ENCODE measurements around the gene TRRAP. TPM values are rescaled to one million over a fixed set of nuclear protein-coding genes. Genes with fewer than 3 reads are reported as not detected.

Gene TRRAP
- total and polyA plus RNA-seq, 2 of the 8 experiments (the other 6 are each of a cell fraction or from before 2014, with no cell fraction given): 21.7 to 48.6 TPM

- TF ChIP-seq RAD21 (IDR thresholded peaks at IDR 0.05 in 1 of 2, conservative IDR thresholded peaks at IDR 0.05 in 1 of 2; ENCODE audit: low read depth in 2 of 2, low read length in 2 of 2) (no peak), TCF12 (IDR thresholded peaks at IDR 0.05; ENCODE audit: low read depth, low read length) (no peak), CTBP2 (IDR thresholded peaks at IDR 0.05; ENCODE audit: borderline replicate concordance, insufficient read depth, insufficient read length, low read length) (no peak), SRF (IDR thresholded peaks at IDR 0.05; ENCODE audit: low read depth, low read length) (no peak), ASH2L (IDR thresholded peaks at IDR 0.05; ENCODE audit: low read length) (no peak), ZNF274 (IDR thresholded peaks at IDR 0.05; ENCODE audit: borderline replicate concordance, extremely low read depth, low read length) (no peak), JUN (IDR thresholded peaks at IDR 0.05; ENCODE audit: low read depth, low read length) (no peak)
Observed at GRCh38 chr7:98913026-98913425, 34.7 kb downstream of the TRRAP start (continued).

Measured in H1 (cell line).